Kidney tubule cell (primary cell): ENCODE measurements around the gene DNAJB7.
"Not testable (repeated sequence)": the region's sequence is repeated elsewhere in the genome, so short reads cannot be mapped to it uniquely, and the experiment has no call there.

Experiments
- DNase-seq: peaks from one replicate; pipeline ENCODE4 v3.0.0-alpha.2; 2018; ENCODE audit warnings: low spot score

Gene DNAJB7

DNA sequence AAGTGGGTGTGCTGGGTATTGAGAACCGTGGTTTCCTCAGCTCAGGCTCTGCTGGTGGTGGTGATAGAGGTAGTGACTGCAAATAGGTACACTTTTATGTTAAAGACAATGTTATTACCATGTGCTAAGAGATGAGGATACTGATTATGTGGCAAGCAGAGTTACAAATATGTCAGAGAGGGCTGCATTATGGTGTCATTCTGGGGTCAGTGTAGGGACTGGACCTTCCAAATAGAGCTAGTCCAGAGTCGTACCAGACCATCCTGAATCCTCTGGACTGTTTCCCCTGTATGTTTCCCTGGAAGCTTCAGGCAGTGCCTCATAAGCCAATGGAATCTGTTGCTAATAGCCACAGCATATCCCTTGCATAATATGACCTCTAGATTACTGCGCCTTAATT is at the start of gene DNAJB7:
Gene DNAJB7, minus strand, starts transcription at position 101 of the 400 bp plus-strand sequence. CDS start 119 bp downstream, outside the sequence.
- DNase-seq: no peak

DNA sequence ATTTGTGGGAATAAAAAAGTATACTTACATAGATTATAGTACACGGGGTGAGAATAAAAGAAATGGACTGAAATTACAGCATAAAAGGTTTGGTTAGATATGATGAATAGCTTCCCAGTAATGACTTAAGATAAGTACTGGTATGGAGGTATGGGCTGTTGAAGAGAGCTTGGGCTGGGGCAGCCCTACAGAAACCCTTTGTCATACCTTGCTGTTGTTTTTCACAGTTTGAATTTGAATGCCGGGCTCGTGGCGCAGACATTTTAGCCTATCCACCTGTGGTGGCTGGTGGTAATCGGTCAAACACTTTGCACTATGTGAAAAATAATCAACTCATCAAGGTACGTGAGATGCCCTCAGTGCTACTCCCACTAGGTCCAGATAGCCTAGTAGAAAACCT is 47.0 kb upstream of the DNAJB7 start:
- DNase-seq: no peak

- peak; percentile 42 for DNase-seq
Observed at GRCh38 chr22:40904101-40904500, 42.2 kb upstream of the DNAJB7 start.

- peak; percentile 72 for DNase-seq
Observed at GRCh38 chr22:40898850-40899357, 37.0 kb upstream of the DNAJB7 start.

DNA sequence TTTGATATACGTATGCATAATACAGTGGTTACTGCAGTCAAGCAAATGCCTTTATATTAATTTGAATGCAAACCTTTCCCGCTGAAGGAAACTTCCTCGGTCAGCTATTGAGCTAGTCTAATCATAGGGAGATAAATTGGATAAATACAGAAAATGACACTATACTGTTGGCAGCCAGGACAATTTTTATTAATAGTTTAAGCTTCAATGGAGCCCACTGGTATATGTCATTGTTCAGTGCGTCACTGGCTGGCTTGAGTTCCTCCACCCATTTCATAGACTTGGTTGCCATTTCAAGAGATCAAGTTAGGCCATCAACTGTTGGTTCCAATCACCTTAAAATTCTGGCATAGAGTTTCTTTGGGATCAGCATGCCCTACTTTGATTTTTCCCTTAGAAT is 32.5 kb upstream of the DNAJB7 start:
- DNase-seq: no peak

DNA sequence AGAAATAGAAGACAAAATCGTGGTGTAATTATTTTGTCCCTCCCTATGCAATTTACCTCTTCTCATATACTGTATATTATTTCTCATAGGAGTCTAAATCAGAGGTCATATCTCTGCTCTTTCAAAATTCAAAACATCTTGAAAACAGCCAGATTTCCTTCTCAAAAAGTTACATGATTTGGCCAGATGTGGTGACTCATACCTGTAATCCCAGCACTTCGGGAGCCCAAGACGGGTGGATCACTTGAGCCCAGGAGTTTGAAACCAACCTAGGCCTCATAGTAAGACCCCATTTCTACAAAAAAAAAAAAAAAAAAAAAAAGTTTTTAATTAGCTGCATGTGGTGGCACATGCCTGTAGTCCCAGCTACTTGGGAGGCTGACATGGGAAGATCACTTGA is 29.0 kb upstream of the DNAJB7 start:
- no peak for DNase-seq

- no peak for DNase-seq
Observed at GRCh38 chr22:40889116-40889515, 27.2 kb upstream of the DNAJB7 start.

DNA sequence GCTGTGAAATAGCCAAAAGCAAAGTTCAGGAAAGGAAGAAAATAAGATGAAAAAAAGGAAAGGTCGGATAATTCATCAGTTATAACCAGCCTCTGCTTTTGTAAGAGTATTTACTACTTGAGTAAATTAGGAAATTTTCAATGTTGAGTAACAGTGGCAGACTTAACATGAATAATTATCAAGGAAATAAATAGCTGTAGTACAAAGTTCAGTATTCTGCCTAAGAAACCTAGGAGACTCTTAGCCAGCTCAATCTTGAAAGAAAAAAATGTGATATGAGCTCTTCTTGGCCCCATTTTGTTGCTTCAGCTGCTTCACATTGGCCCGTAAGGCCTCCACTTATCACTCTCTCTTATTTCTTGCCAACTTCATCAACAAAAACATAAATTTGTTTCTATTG is 17.0 kb upstream of the DNAJB7 start:
- no peak for DNase-seq

DNA sequence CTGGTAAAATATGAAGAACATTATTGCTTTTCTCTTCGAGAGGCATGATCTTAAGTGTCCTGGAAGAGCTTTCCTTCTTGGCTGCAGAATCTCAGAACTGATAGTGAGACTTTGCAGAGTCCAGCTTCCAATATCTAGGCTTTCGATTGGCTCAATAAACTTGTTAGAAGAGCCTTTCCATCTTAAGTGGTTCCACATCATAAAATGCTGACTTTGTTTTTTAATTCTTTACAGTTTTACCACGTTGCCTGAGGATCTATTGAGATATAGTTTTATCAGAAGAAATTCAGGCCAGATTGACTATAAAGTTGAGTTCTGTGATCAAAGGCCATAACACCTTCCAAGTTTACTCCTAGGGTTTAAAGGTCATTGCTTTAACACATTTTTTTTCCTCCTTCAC is 15.6 kb upstream of the DNAJB7 start:
- no peak for DNase-seq

- no peak for DNase-seq
Observed at GRCh38 chr22:40876907-40877306, 15.0 kb upstream of the DNAJB7 start.

DNA sequence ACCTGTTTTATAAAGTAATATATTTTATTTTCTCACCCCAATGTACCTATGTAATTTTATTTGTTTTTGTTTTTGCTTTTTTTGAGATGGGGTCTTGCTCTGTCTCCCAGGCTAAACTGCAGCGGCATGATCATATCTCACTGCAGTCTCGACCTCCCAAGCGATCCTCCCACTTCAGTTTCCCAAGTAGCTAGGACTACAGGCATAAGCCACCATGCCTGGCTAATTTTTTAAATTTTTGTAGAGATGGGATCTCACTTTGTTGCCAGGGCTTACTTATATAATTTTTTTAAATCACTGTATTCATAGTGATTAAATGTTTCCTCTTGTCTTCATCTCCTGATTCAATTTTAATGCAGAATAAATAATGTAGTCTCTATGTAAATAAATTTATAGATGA is 13.2 kb upstream of the DNAJB7 start:
- no peak for DNase-seq

- no peak for DNase-seq
Observed at GRCh38 chr22:40874016-40874415, 12.1 kb upstream of the DNAJB7 start.

GRCh38 chr22:40868379-40868778 is 6.5 kb upstream of the DNAJB7 start:
- not testable (repeated sequence) for DNase-seq

GRCh38 chr22:40867109-40867508 is 5.2 kb upstream of the DNAJB7 start:
- no peak for DNase-seq

GRCh38 chr22:40862537-40862936 is 624 bp upstream of the DNAJB7 start:
- DNase-seq: no peak

DNA sequence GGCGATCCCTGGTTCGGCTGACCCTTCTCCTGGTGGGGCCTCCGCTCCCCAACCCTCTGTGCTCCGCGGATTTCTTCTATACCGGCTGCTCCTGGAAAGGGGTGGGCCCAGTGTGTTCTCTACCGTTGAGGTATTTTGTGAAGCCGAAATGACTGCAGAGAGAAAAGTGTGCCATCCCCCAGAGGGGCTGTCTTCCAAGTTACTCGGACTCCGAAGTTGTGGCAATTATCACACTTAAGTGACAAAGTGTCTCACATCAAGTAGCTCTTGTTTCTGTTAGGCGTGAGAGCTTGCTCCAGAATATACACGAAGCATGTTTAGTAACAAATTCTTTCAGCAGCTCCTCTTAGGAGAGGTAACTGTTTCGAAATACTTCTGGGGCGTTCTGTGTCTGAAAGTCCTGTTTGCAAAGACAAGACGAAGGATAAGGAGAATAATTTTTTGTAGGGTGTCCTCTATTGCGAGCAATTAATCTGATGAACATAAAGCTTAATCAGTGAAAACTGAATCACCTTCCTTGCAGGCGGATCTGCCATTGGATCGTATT is 4.5 kb downstream of the DNAJB7 start:
- DNase-seq: no peak

GRCh38 chr22:40856513-40857308 is 5.2 kb downstream of the DNAJB7 start, which contains the start of the genes ST13 and XPNPEP3:
TSS of gene ST13 (minus strand) at chr22:40856639. CDS start at chr22:40856540, 99 bp downstream.
TSS of gene XPNPEP3 (plus strand) at chr22:40857148. CDS start at chr22:40857182, 34 bp downstream.
- peak; percentile 96 for DNase-seq

DNA sequence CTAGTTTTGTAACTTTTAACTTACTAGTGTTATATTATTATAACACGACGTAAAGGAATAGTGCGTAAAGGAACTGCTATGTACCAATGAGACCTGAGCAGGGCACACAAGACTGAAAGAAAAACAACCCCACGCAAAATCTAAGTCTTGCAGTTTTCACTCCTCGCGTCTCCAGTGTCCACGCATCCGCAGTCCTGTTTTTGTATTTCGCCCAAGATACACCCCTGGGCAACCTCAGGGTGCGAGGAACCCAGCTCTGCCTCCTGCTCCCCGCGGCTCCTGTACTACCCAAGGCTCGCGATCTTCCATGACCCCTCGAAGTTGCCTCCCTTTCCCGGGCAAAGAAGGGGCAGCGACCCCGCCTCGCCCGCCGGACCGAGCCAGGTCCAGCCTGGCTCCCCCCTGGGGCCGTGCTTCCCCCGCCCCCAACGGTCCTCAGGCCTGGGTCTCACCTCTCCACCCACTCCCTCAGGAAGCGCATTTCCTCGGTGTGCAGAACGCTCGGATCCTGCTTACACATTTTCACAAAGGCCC is 5.9 kb downstream of the DNAJB7 start:
- peak; percentile 33 for DNase-seq

- DNase-seq: no peak
Observed at GRCh38 chr22:40855071-40855978, 6.6 kb downstream of the DNAJB7 start.

GRCh38 chr22:40853961-40854360 is 8.0 kb downstream of the DNAJB7 start:
- no peak for DNase-seq

DNA sequence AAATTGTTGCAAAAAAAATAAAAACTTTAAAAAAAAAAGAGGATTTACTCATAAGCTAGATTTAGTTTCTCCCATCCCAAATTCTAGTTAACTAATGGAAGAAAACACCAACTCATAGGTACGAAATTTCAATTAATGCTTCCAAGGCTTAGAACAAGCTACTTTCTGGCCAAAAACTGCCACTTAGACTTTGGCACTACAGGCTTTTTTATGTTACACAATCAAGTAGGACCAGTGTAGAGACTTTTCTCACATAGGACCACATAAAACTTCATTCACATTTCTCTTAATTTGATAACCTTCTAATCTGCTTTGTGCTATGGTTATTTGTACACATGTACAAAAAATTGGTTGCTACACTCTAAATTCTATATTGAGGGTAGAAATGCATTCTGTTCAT is 8.6 kb downstream of the DNAJB7 start:
- no peak for DNase-seq

DNA sequence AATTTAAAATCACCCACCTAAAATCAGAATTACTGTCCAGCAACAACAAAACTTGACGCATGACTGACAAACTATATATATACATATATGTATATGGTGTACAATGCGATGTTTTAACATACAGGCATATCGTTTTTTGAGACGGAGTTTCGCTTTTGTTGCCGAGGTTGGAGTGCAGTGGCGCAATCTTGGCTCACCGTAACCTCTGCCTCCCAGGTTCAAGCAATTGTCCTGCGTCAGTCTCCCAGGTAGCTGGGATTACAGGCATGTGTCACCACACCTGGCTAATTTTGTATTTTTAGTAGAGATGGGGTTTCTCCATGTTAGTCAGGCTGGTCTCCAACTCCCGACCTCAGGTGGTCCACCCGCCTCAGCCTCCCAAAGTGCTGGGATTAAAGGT is 16.1 kb downstream of the DNAJB7 start:
- DNase-seq: not testable (repeated sequence)
